HepG2 (cell line): Measurements from ENCODE around the gene UBQLN4. TPM values are rescaled to one million over a fixed set of nuclear protein-coding genes. Genes with fewer than 3 reads are reported as not detected.
A peak's percentile ranks its signal among the peaks of the same experiment; 100 is the strongest.

Experiments used
- CBFB ChIP-seq: sonication (generic); formaldehyde crosslinking; IDR thresholded peaks from 2 replicates; pipeline ENCODE4 v1.4.0; 2020; ENCODE audit warnings: missing genetic modification reagents
- ELF1 ChIP-seq: sonication (generic); formaldehyde crosslinking; IDR thresholded peaks from 2 replicates; pipeline ENCODE4 v1.4.0; 2020; ENCODE audit warnings: missing genetic modification reagents
- IRF2 ChIP-seq: IDR thresholded peaks from 2 replicates; pipeline ENCODE4 v1.6.1; 2018; ENCODE audit warnings: missing genetic modification reagents, missing compliant biosample characterization
- MAFF ChIP-seq: IDR thresholded peaks from 2 replicates; pipeline ENCODE4 v1.6.1; 2011; ENCODE audit warnings: low read depth, low read length, improper control_type of control experiment
- MAZ ChIP-seq, 2 experiments: sonication (generic) in 1 of 2; formaldehyde crosslinking in 1 of 2; IDR thresholded peaks; 2 replicates each; pipeline versions ENCODE4 v1.5.0 to v1.6.1; 2012 to 2020; ENCODE audit warnings: low read depth in 2 of 2, mild to moderate bottlenecking in 2 of 2, borderline replicate concordance in 1 of 2, improper control_type of control experiment in 1 of 2, low read length in 1 of 2, missing genetic modification reagents in 1 of 2, moderate library complexity in 1 of 2
- NCOA2 ChIP-seq: sonication (generic); formaldehyde crosslinking; IDR thresholded peaks from 2 replicates; pipeline ENCODE4 v1.8.0; 2022; ENCODE audit warnings: inconsistent platforms
- NFRKB ChIP-seq: fragments of 450-650 bp; IDR thresholded peaks from 2 replicates; pipeline ENCODE4 v1.6.1; 2017
- RERE ChIP-seq: IDR thresholded peaks from 2 replicates; pipeline ENCODE4 v1.6.1; 2016; ENCODE audit warnings: low read depth, missing genetic modification reagents, missing compliant biosample characterization
- SSRP1 ChIP-seq: IDR thresholded peaks from 2 replicates; pipeline ENCODE4 v1.6.1; 2016; ENCODE audit warnings: control low read depth
- ZBTB20 ChIP-seq: sonication (generic); formaldehyde crosslinking; IDR thresholded peaks from 2 replicates; pipeline ENCODE4 v1.8.1; 2023; ENCODE audit warnings: missing genetic modification reagents, low read depth, mild to moderate bottlenecking, borderline replicate concordance
- ZGPAT ChIP-seq: IDR thresholded peaks from 2 replicates; pipeline ENCODE4 v1.6.1; 2016; ENCODE audit warnings: mild to moderate bottlenecking
- ZKSCAN5 ChIP-seq: sonication (generic); formaldehyde crosslinking; IDR thresholded peaks from 2 replicates; pipeline ENCODE4 v1.5.1; 2020; ENCODE audit warnings: mild to moderate bottlenecking, missing genetic modification reagents
- ZNF552 ChIP-seq: sonication (generic); formaldehyde crosslinking; IDR thresholded peaks from 2 replicates; pipeline ENCODE4 v1.9.0; 2022; ENCODE audit warnings: missing genetic modification reagents, mild to moderate bottlenecking, borderline replicate concordance
- ZNF646 ChIP-seq: sonication (generic); formaldehyde crosslinking; IDR thresholded peaks from 2 replicates; pipeline ENCODE4 v1.9.0; 2021; ENCODE audit warnings: mild to moderate bottlenecking, missing genetic modification reagents
- ZNF766 ChIP-seq: sonication (generic); formaldehyde crosslinking; IDR thresholded peaks from 2 replicates; pipeline ENCODE4 v1.5.0; 2020; ENCODE audit warnings: missing genetic modification reagents, borderline replicate concordance
- ZNF879 ChIP-seq: sonication (generic); formaldehyde crosslinking; IDR thresholded peaks from 2 replicates; pipeline ENCODE4 v1.8.1; 2023; ENCODE audit warnings: missing genetic modification reagents
- polyA plus RNA-seq, 8 experiments: library from polyadenylated mRNA; depleted of rRNA in 3 of 8; stranded (reverse) in 7 of 8; unstranded in 1 of 8; fragments of >200 nt; fragmentation: Illumina TruSeq in 4 of 8; extraction: Trizol in 4 of 8; gene quantifications; 2 replicates each; pipeline versions ENCODE4 v1.2.1 to v1.2.3, GENCODE V29; 2011 to 2016; ENCODE audit warnings: low read depth in 4 of 8, missing spikeins in 1 of 8, mixed read lengths in 1 of 8; ENCODE audit not compliant: insufficient read depth in 1 of 8
- total RNA-seq, 5 experiments: library from RNA; depleted of rRNA; stranded (reverse); fragments of >200 nt; fragmentation: Illumina TruSeq; extraction: Trizol; gene quantifications; 2 replicates each; pipeline ENCODE4 v1.2.3, GENCODE V29; 2016; ENCODE audit warnings: low read depth in 1 of 5

The UBQLN4 gene
- total and polyA plus RNA-seq, 2 of the 13 experiments (the other 11 are each of a cell fraction or from before 2014, with no cell fraction given) = 31.5 to 39.8 TPM

- TF ChIP-seq RERE (CRISPR knock-in tag) (no peak), ZKSCAN5 (CRISPR knock-in tag) (no peak), ZGPAT (peak; percentile 85), NFRKB (no peak), CBFB (peak; percentile 92), MAFF (no peak), ZNF766 (CRISPR knock-in tag) (no peak; the same call in 1 of the 2 replicates), ZNF646 (CRISPR knock-in tag) (no peak), ELF1 (CRISPR knock-in tag) (peak; percentile 96), NCOA2 (peak; percentile 51; the same call in 1 of the 2 replicates), MAZ (IDR thresholded peaks at IDR 0.05; ENCODE audit: borderline replicate concordance, low read depth, low read length) (peak; percentile 84; the same call in 1 of the 2 replicates), MAZ (CRISPR knock-in tag; IDR thresholded peaks at IDR 0.05; ENCODE audit: low read depth) (peak; percentile 91), ZNF879 (no peak), IRF2 (CRISPR knock-in tag) (peak; percentile 94), SSRP1 (CRISPR knock-in tag) (no peak), ZNF552 (peak; percentile 76), ZBTB20 (CRISPR knock-in tag) (peak; percentile 31; the same call in 1 of the 2 replicates)
These were observed 1.1 kb upstream of the UBQLN4 start, which contains the start of gene LAMTOR2 (continued) for GRCh38 chr1:156054500-156055280.
